HG02852 (cell line): ENCODE data around the gene CFAP298.
"Not testable (repeated sequence)": the region's sequence is repeated elsewhere in the genome, so short reads cannot be mapped to it uniquely, and the experiment has no call there.

ENCODE experiments used
- ATAC-seq: cut with Tn5 transposase; IDR thresholded peaks from one replicate; pipeline ENCODE4 v1.9.1; 2021; ENCODE audit warnings: mild to moderate bottlenecking, moderate library complexity; ENCODE audit not compliant: unreplicated experiment

CFAP298 gene

GRCh38 chr21:32569261-32570230 is 42.6 kb downstream of the CFAP298 start:
- ATAC-seq = peak; percentile 84

- ATAC-seq = no peak
These were observed 44.6 kb downstream of the CFAP298 start for GRCh38 chr21:32567626-32568025.

DNA sequence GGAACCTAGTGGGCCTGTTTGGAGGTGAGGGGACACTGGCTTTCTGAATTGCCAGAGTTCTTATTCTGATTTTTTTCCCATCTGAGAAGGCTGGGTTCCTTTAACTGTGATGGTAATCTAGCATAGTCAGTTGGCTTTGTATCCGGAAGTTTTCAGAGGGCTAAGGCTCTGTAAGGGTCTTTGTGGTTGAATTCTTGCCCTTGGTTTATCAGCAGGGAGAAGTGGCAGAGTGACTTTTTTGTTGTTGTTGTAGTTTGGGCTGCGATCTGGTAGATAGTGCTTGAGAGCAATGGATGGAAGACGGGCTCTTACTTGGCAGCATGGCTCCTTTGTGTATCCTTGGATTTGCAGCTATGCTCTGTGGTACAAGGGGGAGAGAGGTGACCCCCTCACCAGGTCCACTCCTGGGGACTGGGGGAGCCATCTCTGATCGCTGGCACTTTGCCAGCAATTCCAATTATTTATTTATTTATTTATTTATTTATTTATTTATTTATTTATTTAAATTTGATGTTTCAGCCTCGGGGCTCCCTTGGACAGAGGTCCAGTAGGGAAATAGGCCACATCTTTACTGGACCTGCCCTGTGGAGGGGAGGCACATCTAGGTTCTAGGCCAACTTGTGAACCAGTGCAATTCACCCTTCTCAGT is 45.3 kb downstream of the CFAP298 start:
- no peak for ATAC-seq

DNA sequence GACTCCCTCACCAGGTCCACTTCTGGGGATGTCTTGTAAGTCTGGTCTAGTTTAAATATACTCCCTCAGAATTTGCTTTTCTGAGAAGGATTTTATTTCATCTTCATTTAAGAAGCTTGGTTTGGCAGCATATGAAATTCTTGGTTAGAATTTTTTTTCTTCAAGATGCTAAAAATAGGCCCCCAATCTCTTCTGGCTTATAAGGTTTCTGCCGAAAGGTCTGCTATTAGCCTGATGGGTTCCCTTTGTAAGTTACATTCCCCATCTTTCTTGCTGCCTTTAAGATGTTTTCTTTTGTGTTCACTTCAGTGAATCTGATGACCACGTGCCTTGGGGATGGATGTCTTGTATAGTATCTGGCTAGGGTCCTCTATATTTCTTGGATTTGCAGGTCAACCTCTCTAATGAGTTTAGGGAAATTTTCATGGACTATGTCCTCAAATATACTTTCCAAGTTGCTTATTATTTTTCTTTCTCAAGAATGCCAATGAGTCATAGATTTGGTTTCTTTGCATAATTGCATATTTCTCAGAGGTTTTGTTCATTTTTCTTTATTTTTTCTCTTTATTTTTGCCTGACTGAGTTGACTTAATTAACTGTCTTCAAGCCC is 46.2 kb downstream of the CFAP298 start:
- ATAC-seq = no peak

DNA sequence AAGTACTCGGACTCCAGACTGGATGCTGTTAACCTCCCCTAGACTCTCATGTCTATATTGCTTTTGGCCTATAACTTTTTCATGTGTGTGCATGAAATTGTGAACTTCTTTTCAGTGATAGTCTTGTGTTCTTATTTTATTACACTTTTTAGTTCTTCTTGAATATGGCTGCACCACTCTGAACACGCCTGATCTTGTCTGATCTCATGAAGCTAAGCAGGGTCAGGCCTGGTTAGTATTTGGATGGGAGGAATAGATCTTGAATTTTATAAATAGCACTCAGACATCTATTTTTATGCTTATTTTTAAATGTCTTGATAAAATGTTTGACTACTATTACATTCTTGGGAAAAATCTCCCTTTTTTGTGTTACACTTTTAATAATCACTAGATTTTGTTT is 49.3 kb downstream of the CFAP298 start:
- ATAC-seq = no peak

DNA sequence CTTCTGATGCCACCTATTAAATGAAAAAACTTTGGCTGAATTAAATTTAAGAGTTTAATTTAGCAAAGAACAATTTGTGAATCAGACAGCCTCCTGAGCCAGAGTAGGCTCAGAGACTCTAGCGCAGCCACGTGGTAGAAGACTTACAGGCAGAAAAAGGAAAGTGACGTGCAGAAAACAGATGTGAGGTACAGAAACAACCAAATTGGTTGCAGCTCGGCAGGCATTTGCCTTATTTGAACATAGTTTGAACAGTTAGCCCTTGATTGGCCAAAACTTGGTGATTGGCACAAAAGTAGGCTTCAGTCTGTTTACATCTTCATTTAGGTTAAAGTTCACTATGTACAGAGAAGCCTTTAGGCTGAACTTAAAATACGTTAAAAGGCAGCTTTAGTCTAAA is 49.8 kb downstream of the CFAP298 start:
- ATAC-seq = no peak

GRCh38 chr21:32561476-32561875 is 50.7 kb downstream of the CFAP298 start:
- not testable (repeated sequence) for ATAC-seq

GRCh38 chr21:32560896-32561295 is 51.3 kb downstream of the CFAP298 start:
- no peak for ATAC-seq

DNA sequence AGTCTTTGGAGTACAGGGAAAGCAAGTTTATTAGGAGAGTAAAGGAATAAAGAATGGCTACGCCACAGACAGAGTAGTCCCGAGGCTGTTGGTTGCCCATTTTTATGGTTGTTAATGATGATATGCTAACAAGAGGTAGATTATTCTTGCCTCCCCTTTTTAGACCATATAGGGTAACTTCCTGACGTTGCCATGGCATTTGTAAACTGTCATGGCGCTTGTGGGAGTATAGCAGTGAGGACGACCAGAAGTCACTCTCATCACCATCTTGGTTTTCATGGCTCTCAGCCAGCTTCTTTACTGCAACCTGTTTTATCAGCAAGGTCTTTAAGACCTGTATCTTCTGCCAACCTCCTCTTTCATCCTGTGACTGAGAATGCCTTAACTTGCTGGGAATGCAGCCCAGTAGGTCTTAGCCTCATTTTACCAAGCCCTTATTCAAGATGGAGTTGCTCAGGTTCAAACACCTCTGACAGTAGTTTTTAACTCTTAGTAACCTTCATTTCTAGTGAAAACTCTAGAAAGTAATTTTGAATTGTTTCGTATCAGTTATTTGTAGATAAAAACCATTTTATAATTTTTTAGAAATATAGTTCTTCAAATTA is 53.1 kb downstream of the CFAP298 start:
- no peak for ATAC-seq

GRCh38 chr21:32558106-32558505 is 54.1 kb downstream of the CFAP298 start:
- ATAC-seq = no peak

GRCh38 chr21:32554832-32555638 is 57.1 kb downstream of the CFAP298 start:
- no peak for ATAC-seq

DNA sequence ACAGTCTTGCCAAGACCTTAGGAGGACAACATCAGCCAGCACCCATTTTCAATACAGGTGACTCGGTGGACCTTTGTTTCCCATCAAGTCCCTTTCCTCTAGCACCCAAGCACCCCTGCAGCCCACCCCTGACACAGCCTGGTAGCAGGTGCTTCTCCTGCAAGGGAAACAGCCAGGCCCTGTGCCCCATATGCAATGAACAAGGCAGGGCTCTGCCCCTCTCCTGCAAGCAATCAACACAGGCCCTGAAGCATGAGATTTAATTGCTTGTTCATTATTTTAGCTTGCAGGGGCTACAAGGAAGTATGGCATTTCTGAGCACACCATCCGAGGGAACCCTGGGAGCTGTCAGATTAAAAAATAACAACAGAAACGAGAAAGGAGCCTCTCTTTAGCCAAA is 62.3 kb downstream of the CFAP298 start:
- ATAC-seq = no peak

DNA sequence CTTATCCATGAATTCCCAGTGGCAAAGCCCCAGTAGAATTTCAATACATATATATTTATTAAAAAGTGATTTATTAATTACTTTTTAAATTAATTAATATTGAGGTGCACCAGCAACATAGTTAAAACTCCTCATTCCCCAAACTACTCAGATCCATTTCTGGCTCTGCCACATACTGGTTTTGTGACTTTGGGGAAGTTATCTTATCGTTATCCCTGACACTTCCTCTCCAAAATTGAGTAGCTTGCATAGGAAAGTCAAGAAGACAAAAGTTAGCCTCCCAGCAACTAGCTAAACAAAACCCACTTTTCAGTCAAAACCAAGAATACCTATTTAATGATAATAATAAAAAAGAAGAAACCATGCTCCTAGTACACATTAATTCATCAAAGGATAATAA is 62.7 kb downstream of the CFAP298 start:
- no peak for ATAC-seq
